CD4-positive, alpha-beta T cell (primary cell): ENCODE results near the gene ZDHHC12. TPM values are rescaled to one million over a fixed set of nuclear protein-coding genes. Genes with fewer than 3 reads are reported as not detected.

Experiments
- ATAC-seq: fragments of 200-7000 bp; cut with Tn5 transposase; one replicate; pipeline ENCODE4 v1.10.0; 2022; ENCODE audit warnings: mild to moderate bottlenecking; ENCODE audit not compliant: poor library complexity
- CTCF ChIA-PET: fragments of 350-600 bp; sonication (Branson Sonifier 250); formaldehyde crosslinking; loops from one replicate; lab custom pipeline; 2021; ENCODE audit warnings: antibody characterized with exemption, inconsistent platforms; lab: Charles Lee
- POLR2A ChIA-PET: fragments of 350-600 bp; sonication (Branson Sonifier 250); formaldehyde crosslinking; loops from one replicate; lab custom pipeline; 2021; ENCODE audit warnings: antibody characterized with exemption, inconsistent platforms; lab: Charles Lee
- DNase-seq, 14 experiments: peaks; one replicate each; pipeline ENCODE4 v3.0.0-alpha.2; 2013 to 2020; ENCODE audit warnings: mixed read lengths in 2 of 14
- H3K27ac ChIP-seq, 2 donors: one replicate each; pipeline versions ENCODE4 v1.5.1 to v1.7.0; 2013; ENCODE audit warnings: low read length in 2 of 2, low read depth in 1 of 2, mild to moderate bottlenecking in 1 of 2
- H3K27me3 ChIP-seq, 2 experiments: 1 replicate in 1 of 2; 2 replicates in 1 of 2; pipeline versions ENCODE4 v1.6.1 to v1.7.0; 2013; ENCODE audit warnings: low read length in 2 of 2, control low read depth in 1 of 2, mild to moderate bottlenecking in 1 of 2, moderate library complexity in 1 of 2; ENCODE audit not compliant: insufficient read depth in 2 of 2, control insufficient read depth in 1 of 2
- H3K36me3 ChIP-seq: one replicate; pipeline ENCODE4 v1.6.1; 2013; ENCODE audit warnings: low read length, control low read depth; ENCODE audit not compliant: insufficient read depth
- H3K4me1 ChIP-seq: one replicate; pipeline ENCODE4 v1.6.1; 2013; ENCODE audit warnings: low read length, control low read depth; ENCODE audit not compliant: insufficient read depth
- H3K4me3 ChIP-seq: one replicate; pipeline ENCODE4 v1.5.1; 2013; ENCODE audit warnings: mild to moderate bottlenecking, low read length, moderate library complexity
- H3K9me3 ChIP-seq, 2 experiments: 1 replicate in 1 of 2; 2 replicates in 1 of 2; pipeline versions ENCODE4 v1.6.1 to v1.7.0; 2013; ENCODE audit warnings: low read length in 2 of 2, mild to moderate bottlenecking in 2 of 2, control low read depth in 1 of 2, moderate library complexity in 1 of 2; ENCODE audit not compliant: control insufficient read depth in 1 of 2, insufficient read depth in 1 of 2
- H3K27ac Mint-ChIP-seq: one replicate; pipeline ENCODE4 v1.8.0; 2020; ENCODE audit warnings: mixed read lengths
- H3K27me3 Mint-ChIP-seq: one replicate; pipeline ENCODE4 v1.8.0; 2021; ENCODE audit warnings: mixed read lengths
- H3K36me3 Mint-ChIP-seq: one replicate; pipeline ENCODE4 v1.8.0; 2021; ENCODE audit warnings: low read depth, mixed read lengths
- H3K4me1 Mint-ChIP-seq: one replicate; pipeline ENCODE4 v1.8.0; 2021; ENCODE audit warnings: low read depth, mixed read lengths
- H3K4me3 Mint-ChIP-seq: one replicate; pipeline ENCODE4 v1.8.0; 2020; ENCODE audit warnings: mild to moderate bottlenecking, mixed read lengths
- H3K9me3 Mint-ChIP-seq: one replicate; pipeline ENCODE4 v1.8.0; 2020; ENCODE audit warnings: mixed read lengths
- CTCF ChIP-seq: fragments of 200-600 bp; IDR thresholded peaks from one replicate; pipeline ENCODE4 v1.8.0; 2022; ENCODE audit warnings: antibody characterized with exemption, mild to moderate bottlenecking
- intact Hi-C, 2 experiments: fragments of 100-400 bp; cut with DNase I in 1 of 2; cut with micrococcal nuclease in 1 of 2; formaldehyde crosslinking; loops; one replicate each; pipeline versions ENCODE4 v1.15.1 to v1.9.0; 2023 to 2025; cut with DNase I, micrococcal nuclease
- total RNA-seq, 174 experiments: library from RNA in 2 of 174; stranded (reverse) in 2 of 174; gene quantifications; one replicate each; pipeline ENCODE4 v1.2.3 and lab custom pipeline; 2021 to 2026

Gene ZDHHC12
- total RNA-seq, 2 experiments from 2014 or later, result 22.0 to 23.7 TPM

GRCh38 chr9:128728298-128728697 is 4.4 kb upstream of the ZDHHC12 start:
- Histone ChIP-seq H3K27me3 (no peaks in the 10 kb centered on the region), H3K9me3 (no peaks in the 10 kb centered on the region), H3K4me3 (no peak overlapping the region), H3K27ac (no peak overlapping the region), H3K4me1 (peaks cover 47% of the 10 kb centered on the region), H3K36me3 (peaks cover 29% of the 10 kb centered on the region)
- no peak overlapping the region for H3K4me3 Mint-ChIP-seq
- ATAC-seq (no peak), DNase-seq (peak in 1 of 14 experiments; percentile 12)
- H3K9me3 Mint-ChIP-seq, result no peaks in the 10 kb centered on the region
- POLR2A ChIA-PET, result no interaction called here
- no peaks in the 10 kb centered on the region for H3K27me3 Mint-ChIP-seq
- peaks cover 21% of the 10 kb centered on the region for H3K4me1 Mint-ChIP-seq
- intact Hi-C loops, result loop anchor here in 1 of 2 experiments (10.0 kb wide), 1 partner anchor 47 kb away; the partner anchor contains the start of gene ZER1
- H3K27ac Mint-ChIP-seq, result no peak overlapping the region
- TF ChIP-seq CTCF, result no peak
- CTCF ChIA-PET, result no interaction called here
- H3K36me3 Mint-ChIP-seq, result peaks cover 8% of the 10 kb centered on the region

GRCh38 chr9:128727640-128728248 is 3.8 kb upstream of the ZDHHC12 start:
- DNase-seq, result peak in 2 of 14 experiments; percentile 29 to 41
- no peak for ATAC-seq
- Histone ChIP-seq H3K27ac (no peak overlapping the region), H3K4me3 (no peak overlapping the region), H3K36me3 (peaks cover 24% of the 10 kb centered on the region), H3K27me3 (no peaks in the 10 kb centered on the region), H3K9me3 (no peaks in the 10 kb centered on the region), H3K4me1 (peaks cover 53% of the 10 kb centered on the region)
- H3K36me3 Mint-ChIP-seq, result peaks cover 11% of the 10 kb centered on the region
- ChIA-PET POLR2A (no interaction called here), CTCF (interaction anchor here (0.5 kb wide), 1 partner anchor 1093 kb away, joined by 3 read pairs; no protein-coding TSS in a partner anchor)
- no peaks in the 10 kb centered on the region for H3K27me3 Mint-ChIP-seq
- H3K4me3 Mint-ChIP-seq, result no peak overlapping the region
- intact Hi-C loops, result loop anchor here in 1 of 2 experiments (10.0 kb wide), 1 partner anchor 47 kb away; the partner anchor contains the start of gene ZER1
- H3K27ac Mint-ChIP-seq, result no peak overlapping the region
- H3K4me1 Mint-ChIP-seq, result peaks cover 25% of the 10 kb centered on the region
- no peaks in the 10 kb centered on the region for H3K9me3 Mint-ChIP-seq
- no peak for TF ChIP-seq CTCF

GRCh38 chr9:128724744-128725211 is 851 bp upstream of the ZDHHC12 start:
- peak in 9 of 14 experiments; percentile 8 to 72 (median 28) for DNase-seq

More at GRCh38 chr9:128724744-128725211, 851 bp upstream of the ZDHHC12 start:
- H3K27me3 ChIP-seq, result no peaks in the 10 kb centered on the region
- TF ChIP-seq CTCF, result no peak
- peak; percentile 2 for ATAC-seq
- intact Hi-C loops, result loop anchor here (2.0 to 10.0 kb wide), 5 partner anchors 34 to 68 kb away; partner anchors contain the start of genes ZER1 (in 2 of the 2), DYNC2I2 (in 1 of the 2) and SET (in 1 of the 2)
- Mint-ChIP-seq H3K9me3 (no peaks in the 10 kb centered on the region), H3K27ac (peak overlapping the region; percentile 86), H3K4me1 (peaks cover 33% of the 10 kb centered on the region), H3K4me3 (peak overlapping the region; percentile 95), H3K36me3 (peaks cover 14% of the 10 kb centered on the region), H3K27me3 (no peaks in the 10 kb centered on the region)
- H3K36me3 ChIP-seq, result peaks cover 14% of the 10 kb centered on the region
- CTCF ChIA-PET, result interaction anchor here (0.6 to 1.9 kb wide), 4 partner anchors 23 to 384 kb away, joined by 3 to 5 read pairs (median 4); partner anchors contain the start of genes ENDOG and PKN3
- POLR2A ChIA-PET, result interaction anchor here (0.5 to 3.5 kb wide), 27 partner anchors 8 to 474 kb away, joined by 3 to 33 read pairs (median 4); partner anchors contain the start of genes DOLK, DOLPP1, ENDOG and GLE1
- no peaks in the 10 kb centered on the region for H3K9me3 ChIP-seq
- H3K27ac ChIP-seq, result peak overlapping the region; percentile 31 to 56
- peak overlapping the region; percentile 90 for H3K4me3 ChIP-seq
- peaks cover 55% of the 10 kb centered on the region for H3K4me1 ChIP-seq
